Fibroblast of the aortic adventitia (primary cell): ENCODE data around the gene MAP4K2. TPM values are rescaled to one million over a fixed set of nuclear protein-coding genes. Genes with fewer than 3 reads are reported as not detected.

ENCODE experiments used
- DNase-seq: peaks from one replicate; pipeline ENCODE4 v3.0.0-alpha.2; 2010; ENCODE audit warnings: low read depth
- H3K4me3 ChIP-seq: 2 replicates; pipeline ENCODE4 v1.5.1; 2011; ENCODE audit warnings: low read depth, mild to moderate bottlenecking, control low read depth, low read length, moderate library complexity
- CTCF ChIP-seq: IDR thresholded peaks from 2 replicates; pipeline ENCODE4 v1.5.1; 2011; ENCODE audit warnings: mild to moderate bottlenecking, low read length, control low read depth, inconsistent platforms; ENCODE audit not compliant: insufficient read depth
- total RNA-seq: library from RNA; depleted of rRNA; stranded (reverse); fragments of >200 nt; gene quantifications from 2 replicates; pipeline ENCODE4 v1.2.3, GENCODE V29; 2012; ENCODE audit warnings: low replicate concordance

Gene MAP4K2
- total RNA-seq, 1 donor: 9.6 TPM

- H3K4me3 ChIP-seq: no peak overlapping the region
- TF ChIP-seq CTCF: no peak
- DNase-seq: no peak
These were observed 47.2 kb downstream of the MAP4K2 start for GRCh38 chr11:64755681-64756361.

GRCh38 chr11:64754919-64755662 lies 47.9 kb downstream of the MAP4K2 start:
- DNase-seq: no peak
- no peak overlapping the region for H3K4me3 ChIP-seq
- TF ChIP-seq CTCF: no peak

GRCh38 chr11:64754124-64754918 lies 48.7 kb downstream of the MAP4K2 start:
- H3K4me3 ChIP-seq: no peak overlapping the region
- TF ChIP-seq CTCF: no peak
- no peak for DNase-seq

- H3K4me3 ChIP-seq: no peak overlapping the region
- no peak for DNase-seq
- TF ChIP-seq CTCF: no peak
These were observed 49.5 kb downstream of the MAP4K2 start for GRCh38 chr11:64753380-64754123.

- DNase-seq: no peak
- TF ChIP-seq CTCF: no peak
These were observed 50.0 kb downstream of the MAP4K2 start for GRCh38 chr11:64753019-64753379.

More at GRCh38 chr11:64753019-64753379, 50.0 kb downstream of the MAP4K2 start:
- H3K4me3 ChIP-seq: no peak overlapping the region
